Left hindlimb (tissue), 1 donor: ENCODE results near the gene MTMR10.

Experiments used
- DNase-seq: peaks from one replicate; pipeline ENCODE4 v3.0.0-alpha.2; 2018

The MTMR10 gene

DNA sequence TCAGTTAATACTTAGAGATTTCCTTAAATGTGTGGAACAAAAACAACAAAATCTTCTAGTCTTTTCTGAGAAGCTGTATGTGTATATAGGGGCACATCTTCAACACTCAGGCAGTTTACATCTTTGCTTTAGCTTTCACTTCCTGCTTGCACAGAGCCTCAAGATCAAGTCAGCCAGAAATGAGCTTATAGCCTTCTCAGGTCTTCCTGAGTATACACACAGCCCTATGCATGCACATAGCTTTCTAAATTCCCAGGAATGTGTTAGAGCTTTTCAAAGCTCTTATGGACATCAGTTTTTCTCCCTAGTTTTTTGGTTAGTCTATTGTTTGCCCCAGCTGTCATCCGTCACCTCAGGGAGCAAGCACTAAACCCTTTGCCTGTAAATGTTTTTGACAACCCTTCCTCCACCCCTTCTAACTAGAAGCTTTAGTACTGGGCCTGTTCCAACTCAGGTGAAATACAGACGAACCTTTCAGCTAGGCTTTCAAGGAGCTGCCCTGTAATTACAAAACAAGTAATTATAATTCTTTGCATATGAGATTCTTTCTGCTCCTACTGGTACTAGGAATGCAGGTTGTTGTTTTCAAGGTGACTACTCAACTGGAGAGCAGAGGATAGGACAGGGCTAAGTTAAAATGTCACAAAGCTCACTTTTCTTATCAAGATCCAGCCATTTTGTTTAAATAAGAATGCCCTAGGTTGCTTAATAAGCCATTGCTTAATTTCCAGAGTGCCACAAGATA, 22.6 kb upstream of the MTMR10 start:
- DNase-seq, result no peak

GRCh38 chr15:31012455-31012854, 21.0 kb upstream of the MTMR10 start:
- no peak for DNase-seq

- no peak for DNase-seq
Measured at GRCh38 chr15:31010036-31010435, 18.6 kb upstream of the MTMR10 start.

GRCh38 chr15:31005660-31006059, 14.2 kb upstream of the MTMR10 start:
- no peak for DNase-seq

DNA sequence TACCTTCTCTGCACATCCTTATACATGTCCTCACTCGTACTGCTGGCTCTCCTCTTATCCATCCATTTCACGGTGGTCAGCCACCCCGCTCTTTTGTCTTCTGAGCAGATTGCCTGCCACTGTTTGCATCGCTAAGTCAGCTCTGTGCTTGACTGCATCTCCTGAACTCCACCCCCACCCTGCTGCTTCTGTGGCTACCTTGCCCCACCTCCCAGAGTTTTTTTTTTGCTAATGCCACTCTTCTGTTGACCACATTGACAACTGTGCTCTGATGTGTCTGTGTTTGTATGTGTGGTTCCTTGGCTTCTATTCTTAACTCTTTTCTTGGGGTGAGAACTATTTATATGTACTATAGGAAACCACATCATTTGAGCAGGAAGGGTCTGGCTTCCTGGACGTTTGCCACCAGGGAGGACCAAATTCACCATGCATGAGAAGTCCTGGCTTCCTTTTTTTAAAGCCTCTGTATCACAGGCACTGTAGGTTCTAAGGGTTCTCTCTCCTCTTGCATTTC, 12.8 kb upstream of the MTMR10 start:
- DNase-seq, result peak; percentile 53

DNA sequence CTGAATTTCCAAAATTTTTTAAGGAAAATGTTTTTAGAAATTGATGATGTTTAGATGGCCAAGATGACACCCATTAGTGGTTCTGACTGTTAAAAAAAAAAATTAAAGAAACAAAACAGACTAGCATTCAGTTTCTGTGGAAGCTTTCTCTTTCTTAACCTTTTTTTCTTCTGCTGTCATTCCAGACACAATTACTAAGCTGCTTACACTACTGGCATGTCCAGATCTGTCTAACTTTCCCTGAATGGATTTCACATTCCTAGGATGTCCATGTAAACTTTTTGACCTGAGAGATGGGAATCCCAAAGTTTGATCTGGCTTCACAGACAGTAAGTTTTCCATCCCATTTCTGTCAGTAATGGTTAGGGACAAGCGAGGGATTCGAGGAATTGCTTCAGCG, 10.3 kb upstream of the MTMR10 start:
- no peak for DNase-seq

- no peak for DNase-seq
Measured at GRCh38 chr15:30999729-31000128, 8.3 kb upstream of the MTMR10 start.

GRCh38 chr15:30997270-30997669, 5.8 kb upstream of the MTMR10 start:
- no peak for DNase-seq

DNA sequence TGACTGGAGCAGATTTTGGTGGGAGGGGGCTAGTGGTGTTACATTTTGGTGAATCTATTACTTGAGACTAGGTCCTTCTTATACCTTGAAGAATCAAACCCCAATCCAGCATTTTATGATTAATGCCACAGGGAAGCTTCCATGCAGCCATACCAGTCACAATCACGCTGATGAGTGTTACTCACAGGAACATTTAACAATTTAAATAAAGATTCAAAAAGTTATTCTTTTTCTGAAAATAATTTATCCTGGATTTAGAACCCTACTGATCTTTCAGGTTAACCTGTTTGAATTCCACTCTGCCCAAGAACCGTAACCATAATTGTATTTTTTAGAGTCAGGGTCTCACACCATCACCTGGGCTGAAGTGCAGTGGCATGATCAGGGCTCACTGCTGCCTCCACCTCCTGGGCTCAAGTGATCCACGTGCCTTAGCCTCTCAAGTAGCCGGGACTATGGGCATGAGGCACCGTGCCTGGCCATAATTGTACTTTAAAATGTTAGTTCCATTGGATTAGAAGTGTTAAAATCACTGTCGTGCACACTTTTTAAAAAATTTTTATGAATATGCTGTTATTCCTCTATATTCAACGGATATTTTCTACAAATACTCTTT, 929 bp upstream of the MTMR10 start:
- DNase-seq, result no peak

DNA sequence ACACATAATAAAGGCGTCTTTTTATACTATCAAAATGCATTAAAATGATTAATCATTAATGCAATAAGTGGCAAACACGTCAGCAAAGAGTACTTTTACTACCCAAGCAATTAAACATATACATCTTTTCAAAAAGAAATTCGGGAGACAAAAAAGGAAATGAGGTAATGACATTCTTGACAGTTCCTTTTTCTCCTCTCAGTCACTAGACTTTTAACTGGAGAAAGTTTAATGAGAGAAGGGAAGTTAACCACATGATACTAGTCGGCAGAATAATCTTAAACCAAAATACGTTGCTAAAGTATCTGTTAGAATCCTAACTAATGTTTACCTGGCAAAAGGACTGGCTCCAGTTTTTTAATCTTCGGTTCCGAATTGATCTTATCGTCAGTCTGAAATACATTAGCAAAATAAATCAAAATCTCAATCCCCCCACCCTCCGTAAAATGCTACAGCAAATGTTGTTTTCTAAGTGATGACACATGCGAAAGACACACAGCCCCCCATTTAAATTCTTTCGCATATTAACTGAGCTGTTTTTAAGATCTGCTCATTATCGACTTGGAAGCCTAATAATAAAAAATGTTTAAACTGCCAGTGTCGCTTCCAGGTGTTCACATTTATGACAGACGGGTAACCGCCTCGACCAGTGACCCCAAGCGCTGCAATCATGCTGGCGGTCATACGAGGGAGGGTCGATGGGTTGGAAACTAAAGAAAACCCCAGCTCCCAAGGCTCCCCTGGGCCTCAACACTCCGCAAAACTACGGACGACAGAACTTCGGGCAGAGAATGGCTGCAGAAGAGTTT, 778 bp downstream of the MTMR10 start:
- no peak for DNase-seq

GRCh38 chr15:30990036-30990435, 1.4 kb downstream of the MTMR10 start:
- DNase-seq, result no peak

- no peak for DNase-seq
Measured at GRCh38 chr15:30985081-30985531, 6.3 kb downstream of the MTMR10 start.

DNA sequence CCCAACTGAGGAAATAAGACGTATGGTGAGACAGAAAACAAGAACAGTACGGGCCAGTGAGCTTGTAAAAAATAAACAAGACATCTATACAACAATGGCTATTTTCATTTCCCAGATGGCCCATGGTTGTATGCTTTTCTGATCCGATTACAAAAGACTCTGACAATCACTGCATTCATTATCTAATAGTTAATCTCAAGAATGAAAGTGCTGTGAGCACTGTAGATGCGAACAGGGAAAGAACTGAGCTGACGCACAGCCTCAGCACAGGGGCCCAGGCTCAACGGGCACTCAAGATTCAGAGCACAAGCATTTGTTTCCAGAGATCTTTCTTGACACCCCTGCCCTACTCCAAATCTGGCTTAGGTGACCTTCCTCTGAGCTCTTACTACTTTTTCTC, 6.9 kb downstream of the MTMR10 start:
- DNase-seq, result no peak

GRCh38 chr15:30984118-30984517, 7.3 kb downstream of the MTMR10 start:
- DNase-seq, result no peak

DNA sequence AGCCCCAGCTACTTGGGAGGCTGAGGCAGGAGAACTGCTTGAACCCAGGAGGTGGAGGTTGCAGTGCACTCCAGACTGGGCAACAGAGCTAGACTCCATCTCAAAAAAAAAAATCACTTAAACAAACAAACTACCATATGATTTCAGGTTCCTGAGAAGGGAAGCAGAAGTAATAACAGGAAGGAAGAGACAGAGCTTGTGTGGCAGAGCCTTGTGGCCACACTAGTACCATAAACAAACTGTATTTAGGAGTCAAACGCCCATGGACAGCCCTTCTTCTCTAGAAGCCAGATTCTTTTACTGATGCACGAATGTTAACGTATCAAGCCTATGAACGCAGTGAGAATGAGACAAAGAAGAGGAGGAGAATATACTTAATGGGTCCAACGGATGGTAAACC, 12.0 kb downstream of the MTMR10 start:
- DNase-seq, result no peak

DNA sequence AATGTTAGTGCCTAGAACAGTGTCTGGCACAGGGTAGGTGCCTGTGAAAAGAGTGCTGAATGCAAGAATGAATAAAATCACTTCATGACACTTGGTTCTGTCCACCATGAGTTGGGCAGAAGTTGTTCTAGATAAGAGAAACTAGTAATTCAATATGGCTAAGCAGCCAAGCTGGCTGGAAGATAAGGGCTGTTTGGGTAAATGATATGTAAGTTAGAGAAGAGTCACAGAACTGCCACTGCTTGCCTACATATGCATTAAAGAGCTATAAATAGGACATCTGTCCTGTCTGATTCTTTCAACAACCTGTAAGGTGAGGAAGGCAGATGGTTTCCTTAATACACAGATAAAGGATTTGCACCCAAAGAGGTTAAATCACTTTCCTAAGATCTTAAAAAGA, 13.1 kb downstream of the MTMR10 start:
- no peak for DNase-seq

GRCh38 chr15:30974112-30974511, 17.3 kb downstream of the MTMR10 start:
- no peak for DNase-seq

- no peak for DNase-seq
Measured at GRCh38 chr15:30973379-30973778, 18.0 kb downstream of the MTMR10 start.

GRCh38 chr15:30969724-30970123, 21.7 kb downstream of the MTMR10 start:
- DNase-seq, result no peak

- no peak for DNase-seq
Measured at GRCh38 chr15:30963681-30964080, 27.7 kb downstream of the MTMR10 start.

DNA sequence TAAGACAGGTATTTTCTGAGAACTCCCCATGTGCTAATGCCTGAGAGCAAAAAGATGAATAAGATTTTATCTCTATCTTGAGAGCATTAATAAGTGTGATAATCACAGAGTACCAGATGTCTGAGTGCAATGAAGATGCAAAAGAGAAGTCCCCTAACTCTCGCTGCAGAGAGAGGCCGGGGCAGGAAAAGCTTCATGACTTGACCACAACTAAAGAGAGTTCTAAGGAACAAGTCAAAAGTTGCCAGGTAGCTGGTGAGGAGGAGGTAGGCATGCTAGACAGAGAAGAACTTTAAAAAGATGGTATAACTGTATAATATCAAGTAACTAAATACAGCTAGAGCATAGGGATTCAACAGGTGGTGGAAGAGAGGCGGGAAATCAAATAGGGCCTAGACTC, 28.8 kb downstream of the MTMR10 start:
- no peak for DNase-seq

GRCh38 chr15:30962079-30962478, 29.3 kb downstream of the MTMR10 start:
- no peak for DNase-seq

GRCh38 chr15:30958219-30958618, 33.2 kb downstream of the MTMR10 start:
- no peak for DNase-seq
